IMR-90 (cell line): ENCODE measurements around the gene PPP2R5B. TPM values are rescaled to one million over a fixed set of nuclear protein-coding genes. Genes with fewer than 3 reads are reported as not detected.

ENCODE experiments used
- ATAC-seq: fragments of 200-7000 bp; cut with Tn5 transposase; 2 replicates; pipeline ENCODE4 v1.9.1; 2020; ENCODE audit warnings: low read depth, mild to moderate bottlenecking, moderate library complexity
- BruUV-seq: library from RNA; stranded (reverse); fragments of 400-500 nt; replicated peaks from 2 replicates; lab custom pipeline; 2021; lab: Mats Ljungman, UMichigan
- CTCF ChIA-PET: fragments of 300-600 bp; formaldehyde crosslinking; extraction: SDS; loops from one replicate; lab custom pipeline; 2021; ENCODE audit warnings: antibody characterized with exemption; lab: Yijun Ruan, JAX
- POLR2A ChIA-PET: fragments of 300-600 bp; sonication (Branson Sonifier 250); formaldehyde crosslinking; loops from one replicate; lab custom pipeline; 2022; ENCODE audit warnings: antibody characterized with exemption; ENCODE audit not compliant: unreplicated experiment; lab: Charles Lee
- DNase-seq: peaks from one replicate; pipeline ENCODE4 v3.0.0; 2013
- H2AFZ ChIP-seq: replicated peaks from 2 replicates; pipeline ENCODE3; 2013; ENCODE audit warnings: low read length, mild to moderate bottlenecking; ENCODE audit not compliant: poor library complexity
- H2AK5ac ChIP-seq: 2 replicates; pipeline ENCODE4 v1.6.1; 2013; ENCODE audit warnings: low read depth, low read length, inconsistent platforms
- H2AK9ac ChIP-seq: replicated peaks from 2 replicates; pipeline ENCODE3; 2013; ENCODE audit warnings: mild to moderate bottlenecking, low read depth, low read length, moderate library complexity; ENCODE audit not compliant: poor library complexity
- H2BK120ac ChIP-seq: 2 replicates; pipeline ENCODE4 v1.6.1; 2013; ENCODE audit warnings: low read depth, low read length, inconsistent platforms
- H2BK15ac ChIP-seq: 3 replicates; pipeline ENCODE4 v1.6.1; 2013; ENCODE audit warnings: low read depth, low read length, inconsistent platforms
- H2BK20ac ChIP-seq: 2 replicates; pipeline ENCODE4 v1.6.1; 2013; ENCODE audit warnings: low read depth, mild to moderate bottlenecking, inconsistent platforms, low read length, moderate library complexity
- H2BK5ac ChIP-seq: 2 replicates; pipeline ENCODE4 v1.6.1; 2013; ENCODE audit warnings: mild to moderate bottlenecking, low read depth, low read length, inconsistent platforms; ENCODE audit not compliant: poor library complexity, severe bottlenecking
- H3K14ac ChIP-seq: replicated peaks from 2 replicates; pipeline ENCODE4 v1.6.1; 2013; ENCODE audit warnings: low read depth, low read length, inconsistent platforms
- H3K18ac ChIP-seq: 2 replicates; pipeline ENCODE4 v1.6.1; 2013; ENCODE audit warnings: low read depth, low read length, control low read depth
- H3K23ac ChIP-seq: 2 replicates; pipeline ENCODE4 v1.6.1; 2013; ENCODE audit warnings: low read depth, low read length, inconsistent platforms
- H3K27ac ChIP-seq: 2 replicates; pipeline ENCODE4 v1.5.1; 2013; ENCODE audit warnings: mild to moderate bottlenecking, control low read depth, low read length; ENCODE audit not compliant: insufficient read depth
- H3K27me3 ChIP-seq: 2 replicates; pipeline ENCODE4 v1.6.1; 2013; ENCODE audit warnings: low read length; ENCODE audit not compliant: control insufficient read depth, insufficient read depth
- H3K36me3 ChIP-seq: 2 replicates; pipeline ENCODE4 v1.6.1; 2013; ENCODE audit warnings: low read length, mixed read lengths; ENCODE audit not compliant: control insufficient read depth, insufficient read depth
- H3K4ac ChIP-seq: 2 replicates; pipeline ENCODE4 v1.6.1; 2013; ENCODE audit warnings: low read depth, low read length, inconsistent platforms
- H3K4me1 ChIP-seq: 2 replicates; pipeline ENCODE4 v1.6.1; 2013; ENCODE audit warnings: low read length, mixed read lengths; ENCODE audit not compliant: control insufficient read depth, insufficient read depth
- H3K4me2 ChIP-seq: 2 replicates; pipeline ENCODE4 v1.6.1; 2013; ENCODE audit warnings: low read depth, mild to moderate bottlenecking, control low read depth, low read length, moderate library complexity
- H3K4me3 ChIP-seq: 2 replicates; pipeline ENCODE4 v1.5.1; 2013; ENCODE audit warnings: low read depth, mild to moderate bottlenecking, control low read depth, low read length, moderate library complexity; ENCODE audit not compliant: insufficient read depth
- H3K56ac ChIP-seq: 2 replicates; pipeline ENCODE4 v1.6.1; 2013; ENCODE audit warnings: low read length, inconsistent platforms; ENCODE audit not compliant: insufficient read depth; ENCODE audit errors: extremely low read depth
- H3K79me1 ChIP-seq, 2 experiments: 2 replicates each; pipeline ENCODE4 v1.6.1; 2013; ENCODE audit warnings: low read length in 2 of 2, inconsistent platforms in 1 of 2, low read depth in 1 of 2
- H3K9ac ChIP-seq: 2 replicates; pipeline ENCODE4 v1.6.1; 2013; ENCODE audit warnings: low read depth, low read length, control low read depth
- H3K9me1 ChIP-seq: 2 replicates; pipeline ENCODE4 v1.6.1; 2013; ENCODE audit warnings: low read length, inconsistent platforms; ENCODE audit not compliant: insufficient read depth
- H3K9me3 ChIP-seq: 2 replicates; pipeline ENCODE4 v1.6.1; 2013; ENCODE audit warnings: low read length; ENCODE audit not compliant: control insufficient read depth, insufficient read depth
- H4K20me1 ChIP-seq: 2 replicates; pipeline ENCODE4 v1.6.1; 2013; ENCODE audit warnings: low read length, inconsistent platforms; ENCODE audit not compliant: insufficient read depth
- H4K5ac ChIP-seq: 2 replicates; pipeline ENCODE4 v1.6.1; 2013; ENCODE audit warnings: mild to moderate bottlenecking, low read depth, low read length, control low read depth
- H4K8ac ChIP-seq, 2 experiments: 2 replicates each; pipeline ENCODE4 v1.6.1; 2013; ENCODE audit warnings: low read depth in 2 of 2, low read length in 2 of 2, control low read depth in 1 of 2, inconsistent platforms in 1 of 2
- H4K91ac ChIP-seq: 2 replicates; pipeline ENCODE4 v1.6.1; 2013; ENCODE audit warnings: low read depth, low read length, inconsistent platforms; ENCODE audit not compliant: insufficient read depth
- BHLHE40 ChIP-seq: fragments of 150-350 bp; IDR thresholded peaks from 2 replicates; pipeline ENCODE4 v1.6.1; 2016; ENCODE audit warnings: mild to moderate bottlenecking, low read depth, low read length
- CHD1 ChIP-seq: IDR thresholded peaks from 2 replicates; pipeline ENCODE4 v1.6.1; 2012; ENCODE audit warnings: low read depth, low read length, improper control_type of control experiment
- MAFK ChIP-seq: IDR thresholded peaks from 2 replicates; pipeline ENCODE4 v1.6.1; 2012; ENCODE audit warnings: low read depth, low read length, improper control_type of control experiment
- MAZ ChIP-seq: IDR thresholded peaks from 2 replicates; pipeline ENCODE4 v1.6.1; 2012; ENCODE audit warnings: low read depth, mild to moderate bottlenecking, low read length, improper control_type of control experiment, moderate library complexity, borderline replicate concordance
- NFE2L2 ChIP-seq: fragments of 150-350 bp; IDR thresholded peaks from 2 replicates; pipeline ENCODE4 v1.6.1; 2016; ENCODE audit warnings: low read depth, mild to moderate bottlenecking, low read length
- RCOR1 ChIP-seq: IDR thresholded peaks from 2 replicates; pipeline ENCODE4 v1.6.1; 2012; ENCODE audit warnings: mild to moderate bottlenecking, low read length, improper control_type of control experiment; ENCODE audit not compliant: insufficient replicate concordance
- RFX5 ChIP-seq: IDR thresholded peaks from 2 replicates; pipeline ENCODE4 v1.8.0; 2012; ENCODE audit warnings: low read depth, mild to moderate bottlenecking, low read length, moderate library complexity
- WGBS, 2 experiments: methylation state at CpG; one replicate each; pipeline versions ENCODE4 v1.1.5 to v1.1.7; 2013; ENCODE audit warnings: missing lambda C conversion rate in 2 of 2; ENCODE audit not compliant: insufficient read length in 1 of 2; ENCODE audit errors: extremely low coverage in 2 of 2; 5-methylcytosine and 5-hydroxymethylcytosine counted together
- dilution Hi-C: fragments of 300-500 bp; cut with HindIII; formaldehyde crosslinking; loops from one replicate; pipeline ENCODE4 v1.14.3; 2018; ENCODE audit warnings: low sequenced_read_pairs; ENCODE audit not compliant: unreplicated experiment
- in situ Hi-C: fragments of 300-500 bp; cut with MboI; formaldehyde crosslinking; loops from 3 replicates; pipeline ENCODE4 v1.14.3; 2019; ENCODE audit warnings: low sequenced_read_pairs, inconsistent platforms, mixed read lengths
- intact Hi-C: fragments of 100-400 bp; cut with micrococcal nuclease; formaldehyde crosslinking; loops from 2 replicates; pipeline ENCODE4 v1.10.0; 2022
- polyA plus RNA-seq, 3 experiments: library from polyadenylated mRNA; depleted of rRNA; stranded (reverse); fragments of >200 nt; gene quantifications; 2 replicates each; pipeline ENCODE4 v1.2.3, GENCODE V29; 2012; ENCODE audit warnings: low replicate concordance in 1 of 3
- total RNA-seq: library from RNA; depleted of rRNA; stranded (reverse); fragments of >200 nt; gene quantifications from 2 replicates; pipeline ENCODE4 v1.2.3, GENCODE V29; 2012
- TF ChIP-seq, protein P1 (sequence below): fragments of 150-350 bp; IDR thresholded peaks from 2 replicates; pipeline ENCODE4 v1.6.1; 2017; ENCODE audit warnings: mild to moderate bottlenecking, antibody characterized with exemption, low read length, low read depth

Gene PPP2R5B
- total and polyA plus RNA-seq, 2 of the 4 experiments (the other 2 are of a cell fraction): 6.5 to 23.6 TPM

DNA sequence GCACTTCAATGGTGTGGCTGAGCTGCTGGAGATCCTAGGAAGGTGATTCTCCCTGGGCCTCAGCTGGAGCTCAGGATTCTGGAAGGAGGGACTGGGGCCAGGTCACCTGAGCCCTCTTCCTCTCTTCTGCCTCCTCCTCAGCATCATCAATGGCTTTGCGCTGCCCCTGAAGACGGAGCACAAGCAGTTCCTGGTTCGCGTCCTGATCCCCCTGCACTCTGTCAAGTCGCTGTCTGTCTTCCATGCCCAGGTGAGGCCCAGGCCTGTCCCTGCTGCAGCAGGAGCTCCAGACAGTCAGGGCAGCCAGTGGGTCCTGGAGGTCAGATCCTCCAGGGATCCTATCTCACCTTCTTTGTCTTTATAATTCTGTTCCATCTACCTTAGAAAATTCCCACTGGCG, 5.9 kb downstream of the PPP2R5B start:
- Histone ChIP-seq H2BK15ac (no peak overlapping the region), H3K14ac (no peak overlapping the region), H3K9ac (no peak overlapping the region), H3K56ac (no peak overlapping the region), H2AK9ac (no peak overlapping the region), H3K4me2 (no peak overlapping the region), H2AFZ (no peak overlapping the region), H4K91ac (no peak overlapping the region), H3K9me3 (no peaks in the 10 kb centered on the region), H3K36me3 (peaks cover 60% of the 10 kb centered on the region), H3K27me3 (no peaks in the 10 kb centered on the region), H3K27ac (no peak overlapping the region), H2BK120ac (no peak overlapping the region), H3K23ac (no peak overlapping the region), H4K8ac (no peak overlapping the region), H4K5ac (no peak overlapping the region), H4K20me1 (peaks cover 2% of the 10 kb centered on the region), H3K9me1 (no peaks in the 10 kb centered on the region), H3K4me1 (peaks cover 4% of the 10 kb centered on the region; the same call in 1 of the 2 replicates), H3K4ac (no peak overlapping the region), H2AK5ac (no peak overlapping the region), H3K18ac (no peak overlapping the region), H2BK20ac (no peak overlapping the region), H3K4me3 (no peak overlapping the region), H2BK5ac (no peak overlapping the region), H3K79me1 (peaks cover 0 to 24% of the 10 kb centered on the region in 2 experiments; a peak in 2 of 4 replicates)
- BruUV-seq: no TSS peak
- TF ChIP-seq, protein P1, sequence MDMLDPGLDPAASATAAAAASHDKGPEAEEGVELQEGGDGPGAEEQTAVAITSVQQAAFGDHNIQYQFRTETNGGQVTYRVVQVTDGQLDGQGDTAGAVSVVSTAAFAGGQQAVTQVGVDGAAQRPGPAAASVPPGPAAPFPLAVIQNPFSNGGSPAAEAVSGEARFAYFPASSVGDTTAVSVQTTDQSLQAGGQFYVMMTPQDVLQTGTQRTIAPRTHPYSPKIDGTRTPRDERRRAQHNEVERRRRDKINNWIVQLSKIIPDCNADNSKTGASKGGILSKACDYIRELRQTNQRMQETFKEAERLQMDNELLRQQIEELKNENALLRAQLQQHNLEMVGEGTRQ: no peak
- TF ChIP-seq CHD1: no peak
- no peak for TF ChIP-seq NFE2L2
- no peak for TF ChIP-seq RCOR1
- no peak for TF ChIP-seq MAZ
- TF ChIP-seq BHLHE40: no peak
- no peak for TF ChIP-seq RFX5
- TF ChIP-seq MAFK: no peak
- ATAC-seq (no peak), DNase-seq (no peak)
- WGBS, 2 experiments: 100% methylated on average over 2 of the region's 6 CpGs; no CpG with 5 or more reads in 1 of the 2 experiments
- intact Hi-C loops: no loop called here
- dilution Hi-C loops: no loop called here
- in situ Hi-C loops: no loop called here
- POLR2A ChIA-PET: no interaction called here
- CTCF ChIA-PET: no interaction called here
